ENCODE measurements around the gene GRK5. TPM values are rescaled to one million over a fixed set of nuclear protein-coding genes. Genes with fewer than 3 reads are reported as not detected.
A peak's percentile ranks its signal among the peaks of the same experiment; 100 is the strongest.

GRK5 gene
- total RNA-seq, 1 donor from 2014 or later = 68.7 TPM

GRCh38 chr10:119241066-119241465, 33.7 kb downstream of the GRK5 start:
- no peak for DNase-seq
- no peak for ATAC-seq
- no peak overlapping the region for H3K27ac ChIP-seq
- no peaks in the 10 kb centered on the region for H3K9me3 ChIP-seq
- no peaks in the 10 kb centered on the region for H3K27me3 ChIP-seq (ENCODE audit: low read depth)
- no peaks in the 10 kb centered on the region for H3K36me3 ChIP-seq
- TF ChIP-seq CTCF (IDR thresholded peaks at IDR 0.05) = no peak
- H3K4me3 ChIP-seq = no peak overlapping the region
- intact Hi-C loops (cut with DNase I) = no loop called here
- peaks cover 44% of the 10 kb centered on the region for H3K4me1 ChIP-seq

GRCh38 chr10:119242186-119242585, 34.8 kb downstream of the GRK5 start:
- H3K27me3 ChIP-seq (ENCODE audit: low read depth) = no peaks in the 10 kb centered on the region
- intact Hi-C loops (cut with DNase I) = no loop called here
- no peaks in the 10 kb centered on the region for H3K36me3 ChIP-seq
- no peak for DNase-seq
- H3K9me3 ChIP-seq = no peaks in the 10 kb centered on the region
- TF ChIP-seq CTCF (IDR thresholded peaks at IDR 0.05) = no peak
- ATAC-seq = no peak
- no peak overlapping the region for H3K27ac ChIP-seq
- H3K4me3 ChIP-seq = no peak overlapping the region
- H3K4me1 ChIP-seq = peaks cover 43% of the 10 kb centered on the region

GRCh38 chr10:119243488-119243887, 36.1 kb downstream of the GRK5 start:
- no peak for DNase-seq
- H3K36me3 ChIP-seq = no peaks in the 10 kb centered on the region
- intact Hi-C loops (cut with DNase I) = no loop called here
- peak overlapping the region; percentile 1 for H3K27ac ChIP-seq
- no peak for ATAC-seq
- H3K4me1 ChIP-seq = peaks cover 39% of the 10 kb centered on the region
- TF ChIP-seq CTCF (IDR thresholded peaks at IDR 0.05) = no peak
- no peaks in the 10 kb centered on the region for H3K9me3 ChIP-seq
- H3K27me3 ChIP-seq (ENCODE audit: low read depth) = no peaks in the 10 kb centered on the region
- no peak overlapping the region for H3K4me3 ChIP-seq

- ATAC-seq (no peak), DNase-seq (no peak)
- TF ChIP-seq CTCF (IDR thresholded peaks at IDR 0.05) = no peak
- Histone ChIP-seq H3K4me1 (peaks cover 39% of the 10 kb centered on the region), H3K36me3 (no peaks in the 10 kb centered on the region), H3K4me3 (no peak overlapping the region), H3K27me3 (ENCODE audit: low read depth) (no peaks in the 10 kb centered on the region), H3K27ac (peak overlapping the region; percentile 1), H3K9me3 (no peaks in the 10 kb centered on the region)
- intact Hi-C loops (cut with DNase I) = no loop called here
Observed at GRCh38 chr10:119243967-119244366, 36.6 kb downstream of the GRK5 start.

GRCh38 chr10:119245272-119245671, 37.9 kb downstream of the GRK5 start:
- Histone ChIP-seq H3K4me3 (no peak overlapping the region), H3K36me3 (no peaks in the 10 kb centered on the region), H3K27me3 (ENCODE audit: low read depth) (no peaks in the 10 kb centered on the region), H3K4me1 (peaks cover 41% of the 10 kb centered on the region), H3K9me3 (no peaks in the 10 kb centered on the region), H3K27ac (no peak overlapping the region)
- ATAC-seq = no peak
- DNase-seq = no peak
- intact Hi-C loops (cut with DNase I) = no loop called here
- no peak for TF ChIP-seq CTCF (IDR thresholded peaks at IDR 0.05)
